GM19455 (cell line): ENCODE data around the gene CXorf65.

Experiments used
- ATAC-seq: cut with Tn5 transposase; IDR thresholded peaks from one replicate; pipeline ENCODE4 v1.9.1; 2021; ENCODE audit not compliant: unreplicated experiment

CXorf65 gene

DNA sequence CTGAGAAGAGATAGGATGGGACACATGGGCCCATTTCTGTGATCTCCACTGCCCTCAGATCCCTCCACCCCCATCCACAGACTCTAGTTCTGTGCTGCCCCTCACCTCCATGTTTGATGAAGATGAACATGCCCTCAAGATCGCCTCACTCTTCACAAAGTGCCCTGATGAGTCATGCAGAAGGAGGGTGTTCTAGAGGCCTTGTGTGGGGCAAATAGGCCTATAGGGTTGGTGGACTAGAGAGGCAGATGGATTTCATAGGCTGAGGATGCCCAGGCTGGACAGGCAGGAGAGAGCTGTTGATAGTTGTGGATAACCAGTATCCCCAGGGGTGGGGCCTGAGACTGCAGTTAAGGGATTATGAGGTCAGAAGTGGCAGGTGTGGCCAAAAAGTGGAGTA, at the start of gene CXorf65:
CXorf65 (minus strand) TSS at position 314 of the 400 bp plus-strand sequence; CDS start at position 130, 184 bp downstream.
- no peak for ATAC-seq

DNA sequence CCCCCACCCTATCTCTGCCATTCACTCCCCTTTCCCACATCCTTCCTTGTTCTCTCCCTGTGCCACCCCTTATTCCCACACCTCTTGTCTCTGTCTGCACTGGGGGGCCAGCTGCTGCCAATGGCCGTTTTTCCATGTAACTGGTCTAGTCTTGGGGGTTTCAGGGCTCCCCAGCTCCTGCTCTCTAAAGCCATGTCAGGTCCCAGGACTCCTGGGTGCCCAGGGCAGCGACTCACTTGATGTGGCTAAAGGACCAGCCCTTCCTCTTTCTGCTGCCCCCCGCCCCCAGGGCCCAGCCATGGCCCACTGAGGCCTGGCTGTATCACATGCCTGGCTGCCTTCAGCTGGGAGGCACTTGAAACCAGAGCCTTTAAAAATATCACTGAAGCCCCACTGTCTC, 48.1 kb upstream of the CXorf65 start:
- ATAC-seq: no peak

DNA sequence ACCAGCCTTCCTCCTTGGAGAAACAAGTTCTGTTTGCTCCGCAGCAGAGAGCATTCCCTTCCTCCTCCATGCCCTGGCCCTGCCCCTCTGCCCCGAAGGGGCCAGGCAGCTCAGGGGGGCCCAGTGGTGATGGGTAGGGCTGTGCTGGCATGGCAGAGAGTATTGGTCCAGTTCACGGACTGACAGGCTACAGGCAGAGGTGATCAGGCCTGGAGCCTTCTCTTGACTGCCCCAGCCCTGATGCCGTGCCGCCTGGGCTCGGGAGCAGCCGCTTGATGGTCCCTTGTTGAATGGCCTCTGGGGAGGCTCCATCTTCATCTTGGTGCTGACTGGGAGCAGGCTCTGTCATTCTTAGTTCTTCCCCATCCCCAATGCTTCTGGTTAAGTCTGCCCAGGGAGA, 47.7 kb upstream of the CXorf65 start:
- no peak for ATAC-seq

DNA sequence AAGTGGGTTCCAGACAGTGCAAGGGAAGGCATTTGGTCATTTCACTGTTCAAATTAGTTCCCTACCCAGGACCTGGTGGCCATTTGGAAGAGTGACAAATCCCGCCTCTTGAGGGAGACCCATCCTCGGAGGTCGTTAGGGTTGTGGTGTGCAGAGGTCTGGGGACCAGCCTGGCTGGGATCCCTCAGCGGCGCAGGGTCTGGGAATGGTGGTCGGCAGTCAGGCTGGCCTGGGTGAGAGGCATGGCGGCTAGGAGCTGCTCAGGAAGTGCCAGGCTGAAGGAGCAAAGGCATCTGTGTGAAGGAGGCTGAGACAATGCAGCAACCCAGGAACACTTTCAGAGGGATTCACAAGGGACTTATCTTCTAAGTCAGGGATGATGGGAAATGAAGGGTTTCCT, 44.8 kb upstream of the CXorf65 start:
- no peak for ATAC-seq

DNA sequence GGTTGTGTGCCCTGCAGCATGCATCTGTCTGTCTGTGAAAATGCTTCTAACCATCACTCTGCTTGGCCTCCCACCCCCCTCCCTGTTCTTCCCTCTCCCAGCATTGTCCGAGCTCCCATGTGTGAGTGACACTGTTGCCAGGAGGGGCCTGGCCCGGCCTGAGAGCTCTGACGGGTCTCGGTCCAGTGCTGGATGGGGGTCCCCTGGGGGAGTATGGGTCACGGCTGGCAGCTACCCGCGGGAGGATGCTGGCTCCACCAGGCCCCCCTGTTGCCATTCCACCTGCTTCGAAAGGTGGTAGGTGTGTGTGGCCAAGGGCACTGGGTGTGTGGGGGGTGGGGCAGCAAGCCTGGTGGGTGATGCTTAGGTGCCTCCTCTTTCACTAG, 41.7 kb upstream of the CXorf65 start:
- ATAC-seq: no peak

DNA sequence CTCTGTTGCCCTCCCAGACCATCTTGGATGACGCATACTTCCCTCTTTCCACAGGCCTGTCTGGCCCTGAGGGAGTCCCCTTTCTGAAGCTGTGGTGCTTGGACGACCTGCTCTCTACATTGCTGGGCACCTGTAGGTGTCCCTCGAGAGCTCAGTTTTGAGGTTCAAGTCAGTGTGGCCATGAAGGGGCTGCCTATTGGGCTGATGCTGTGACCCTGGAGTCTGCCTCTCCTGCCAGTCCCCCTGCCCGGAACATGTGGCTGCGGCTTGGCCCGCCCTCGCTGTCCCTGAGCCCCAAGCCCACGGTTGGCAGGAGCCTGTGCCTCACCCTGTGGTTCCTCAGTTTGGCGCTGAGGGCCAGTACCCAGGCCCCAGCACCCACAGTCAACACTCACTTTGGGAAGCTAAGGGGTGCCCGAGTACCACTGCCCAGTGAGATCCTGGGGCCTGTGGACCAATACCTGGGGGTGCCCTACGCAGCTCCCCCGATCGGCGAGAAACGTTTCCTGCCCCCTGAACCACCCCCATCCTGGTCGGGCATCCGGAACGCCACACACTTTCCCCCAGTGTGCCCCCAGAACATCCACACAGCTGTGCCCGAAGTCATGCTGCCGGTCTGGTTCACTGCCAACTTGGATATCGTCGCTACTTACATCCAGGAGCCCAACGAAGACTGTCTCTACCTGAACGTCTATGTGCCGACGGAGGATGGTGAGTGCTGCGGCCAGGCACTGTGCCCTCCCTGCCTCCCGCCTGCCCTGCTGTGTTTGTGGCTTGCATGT, 41.1 kb upstream of the CXorf65 start:
- no peak for ATAC-seq

DNA sequence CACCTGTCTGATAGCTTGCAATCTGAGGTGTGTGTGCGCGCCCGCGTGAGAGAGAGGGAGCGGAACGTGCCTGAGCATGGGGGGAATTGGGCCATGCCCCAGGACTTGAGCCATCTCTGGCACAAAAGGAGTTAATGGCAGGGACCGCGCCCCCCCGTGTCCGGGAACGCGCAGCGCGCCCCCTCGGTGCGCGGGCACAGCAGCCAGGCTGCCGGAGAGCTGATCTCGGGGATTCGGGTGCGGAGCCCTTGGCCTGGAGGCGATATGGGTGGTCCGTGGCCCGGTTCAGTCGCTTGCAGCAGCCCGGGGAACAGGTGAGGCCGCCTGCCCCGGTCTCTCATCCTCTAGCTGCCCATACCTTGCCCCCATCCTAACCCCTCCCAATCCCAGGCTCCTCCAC, 38.1 kb upstream of the CXorf65 start, which contains the start of gene NLGN3:
NLGN3 (plus strand) TSS at position 191 of the 400 bp plus-strand sequence. CDS start 2,909 bp downstream, outside the sequence.
- ATAC-seq: no peak

DNA sequence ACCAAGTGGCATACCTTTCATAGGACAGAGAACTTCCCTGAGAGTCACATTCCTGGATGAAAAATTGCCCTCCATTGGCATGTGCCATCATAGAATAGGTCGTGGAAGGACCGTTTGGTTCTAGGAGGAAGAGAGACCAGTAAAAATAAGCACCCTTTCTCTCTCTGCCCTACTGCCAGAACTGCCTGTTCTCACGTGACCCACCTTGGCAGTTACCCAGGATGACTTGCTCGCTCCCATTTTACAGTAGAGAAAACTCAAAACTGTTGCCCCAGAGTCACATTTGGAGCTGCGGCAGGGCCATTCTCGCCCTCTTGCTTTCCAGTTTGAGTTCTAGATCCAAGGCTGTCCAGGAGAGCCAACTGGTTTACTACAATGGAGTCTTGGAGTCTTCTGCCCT, 37.0 kb upstream of the CXorf65 start:
- no peak for ATAC-seq

DNA sequence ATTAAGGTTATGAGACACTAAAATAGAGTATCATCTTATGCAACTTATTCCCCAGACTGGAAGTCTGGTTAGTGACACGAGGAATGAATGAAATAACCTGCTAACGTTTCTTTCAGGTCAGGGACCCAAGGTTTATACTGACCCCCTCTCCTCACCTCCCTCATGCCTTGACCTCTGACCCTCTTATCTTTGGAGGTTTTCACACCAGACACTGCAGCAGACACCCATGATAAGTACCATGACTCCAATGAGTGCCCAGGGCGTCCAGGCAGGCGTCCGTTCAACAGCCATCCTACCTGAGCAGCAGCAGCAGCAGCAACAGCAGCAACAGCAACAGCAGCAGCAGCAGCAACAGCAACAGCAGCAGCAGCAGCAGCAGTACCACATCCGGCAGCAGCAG, 33.9 kb upstream of the CXorf65 start:
- ATAC-seq: no peak

DNA sequence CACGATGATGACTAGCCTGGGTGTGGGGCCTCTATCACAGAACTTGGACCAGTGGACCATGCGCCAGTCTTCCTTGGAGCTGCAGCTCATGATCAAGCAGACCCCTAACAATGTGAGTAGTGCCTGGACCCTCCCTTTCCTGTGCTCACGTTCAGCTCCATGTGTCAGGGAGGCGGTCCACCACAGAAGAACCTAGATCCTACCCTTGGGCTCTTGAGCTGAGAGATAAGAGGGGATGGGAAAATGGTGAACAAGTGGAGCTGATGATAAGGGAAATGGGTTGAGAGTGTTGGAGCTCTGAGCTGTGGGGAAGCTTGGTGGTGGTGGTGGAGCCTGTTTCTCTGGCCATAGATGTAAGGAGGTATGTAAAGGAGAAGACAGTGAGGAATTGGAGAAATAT, 25.0 kb upstream of the CXorf65 start:
- ATAC-seq: no peak

DNA sequence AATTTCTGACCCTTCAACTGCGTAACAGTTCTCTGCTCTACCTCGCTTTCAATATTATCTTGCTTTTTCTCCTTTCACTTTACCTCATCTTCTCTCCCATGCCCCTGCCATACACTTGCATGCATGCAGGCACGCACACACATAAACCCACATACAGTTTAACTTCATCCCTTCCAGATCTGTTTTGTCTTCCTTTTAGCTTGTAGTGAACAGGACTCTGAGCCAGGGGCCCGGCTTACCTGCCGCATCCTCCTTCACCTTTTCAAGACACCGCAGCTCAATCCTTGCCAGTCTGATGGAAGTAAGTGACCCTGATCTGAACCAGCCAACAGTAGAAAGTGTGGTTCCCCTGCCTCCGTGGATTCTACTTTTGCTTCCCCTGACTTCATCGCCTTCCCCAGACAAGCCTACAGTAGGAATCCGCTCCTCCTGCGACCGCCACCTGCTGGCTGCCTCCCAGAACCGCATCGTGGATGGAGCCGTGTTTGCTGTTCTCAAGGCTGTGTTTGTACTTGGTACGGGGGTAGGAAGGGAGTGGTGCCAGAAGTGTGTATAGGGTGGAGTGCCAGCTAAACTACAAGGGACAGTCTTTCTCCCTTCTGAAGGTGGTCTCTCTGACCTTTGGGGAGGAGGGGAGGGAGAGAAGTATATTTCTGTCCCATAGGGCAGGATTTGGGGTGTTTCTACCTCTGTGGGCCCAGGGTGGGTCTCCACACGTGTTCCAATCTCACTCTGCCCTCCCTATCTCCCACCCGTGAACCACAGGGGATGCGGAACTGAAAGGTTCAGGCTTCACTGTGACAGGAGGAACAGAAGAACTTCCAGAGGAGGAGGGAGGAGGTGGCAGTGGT, 22.6 kb upstream of the CXorf65 start:
- ATAC-seq: no peak

DNA sequence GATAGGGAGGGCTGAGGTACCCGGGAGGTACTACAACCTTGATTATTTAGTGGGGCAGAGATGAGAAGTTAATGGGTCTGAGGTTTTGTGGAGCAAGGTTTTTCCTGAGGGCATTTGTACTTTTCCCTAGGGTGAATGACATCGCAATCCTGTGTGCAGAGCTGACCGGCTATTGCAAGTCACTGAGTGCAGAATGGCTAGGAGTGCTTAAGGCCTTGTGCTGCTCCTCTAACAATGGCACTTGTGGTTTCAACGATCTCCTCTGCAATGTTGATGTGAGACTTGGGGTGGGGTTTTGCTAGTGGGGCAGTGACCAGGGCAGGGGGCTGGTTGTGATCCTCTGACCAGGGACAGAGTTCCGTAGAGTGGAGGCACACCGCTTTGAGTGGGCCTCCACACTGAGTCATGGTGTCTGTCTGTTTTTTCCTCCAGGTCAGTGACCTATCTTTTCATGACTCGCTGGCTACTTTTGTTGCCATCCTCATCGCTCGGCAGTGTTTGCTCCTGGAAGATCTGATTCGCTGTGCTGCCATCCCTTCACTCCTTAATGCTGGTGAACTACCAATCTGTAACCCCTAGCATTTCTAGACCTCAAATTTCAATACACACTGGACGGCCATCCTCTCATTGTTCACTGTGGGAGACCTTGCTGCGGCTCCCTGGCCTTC, 21.8 kb upstream of the CXorf65 start:
- ATAC-seq: no peak

DNA sequence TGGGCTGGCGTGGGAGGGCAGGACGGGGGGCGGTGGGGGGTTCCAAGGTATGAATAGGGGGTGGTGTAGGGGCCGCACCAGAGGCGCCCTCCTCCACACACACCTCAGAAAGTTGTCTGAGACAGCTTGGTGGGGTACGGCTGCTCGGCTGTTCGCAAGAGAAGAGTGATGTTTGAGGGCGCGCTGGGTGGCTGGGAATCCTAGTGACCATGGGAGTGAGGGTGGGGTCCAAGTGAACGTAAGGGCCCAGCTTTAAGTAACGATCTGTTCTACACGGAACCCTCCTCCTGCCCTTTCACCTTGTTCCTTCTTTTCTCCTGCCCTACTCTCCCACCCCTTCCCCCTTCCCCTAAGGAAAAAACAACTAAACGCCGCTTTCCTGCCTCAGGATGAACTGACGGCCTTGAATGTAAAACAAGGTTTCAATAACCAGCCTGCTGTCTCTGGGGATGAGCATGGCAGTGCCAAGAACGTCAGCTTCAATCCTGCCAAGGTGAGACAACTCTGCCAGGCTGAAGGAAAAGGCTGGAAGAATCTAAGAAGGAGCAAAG, 12.5 kb upstream of the CXorf65 start:
- no peak for ATAC-seq

DNA sequence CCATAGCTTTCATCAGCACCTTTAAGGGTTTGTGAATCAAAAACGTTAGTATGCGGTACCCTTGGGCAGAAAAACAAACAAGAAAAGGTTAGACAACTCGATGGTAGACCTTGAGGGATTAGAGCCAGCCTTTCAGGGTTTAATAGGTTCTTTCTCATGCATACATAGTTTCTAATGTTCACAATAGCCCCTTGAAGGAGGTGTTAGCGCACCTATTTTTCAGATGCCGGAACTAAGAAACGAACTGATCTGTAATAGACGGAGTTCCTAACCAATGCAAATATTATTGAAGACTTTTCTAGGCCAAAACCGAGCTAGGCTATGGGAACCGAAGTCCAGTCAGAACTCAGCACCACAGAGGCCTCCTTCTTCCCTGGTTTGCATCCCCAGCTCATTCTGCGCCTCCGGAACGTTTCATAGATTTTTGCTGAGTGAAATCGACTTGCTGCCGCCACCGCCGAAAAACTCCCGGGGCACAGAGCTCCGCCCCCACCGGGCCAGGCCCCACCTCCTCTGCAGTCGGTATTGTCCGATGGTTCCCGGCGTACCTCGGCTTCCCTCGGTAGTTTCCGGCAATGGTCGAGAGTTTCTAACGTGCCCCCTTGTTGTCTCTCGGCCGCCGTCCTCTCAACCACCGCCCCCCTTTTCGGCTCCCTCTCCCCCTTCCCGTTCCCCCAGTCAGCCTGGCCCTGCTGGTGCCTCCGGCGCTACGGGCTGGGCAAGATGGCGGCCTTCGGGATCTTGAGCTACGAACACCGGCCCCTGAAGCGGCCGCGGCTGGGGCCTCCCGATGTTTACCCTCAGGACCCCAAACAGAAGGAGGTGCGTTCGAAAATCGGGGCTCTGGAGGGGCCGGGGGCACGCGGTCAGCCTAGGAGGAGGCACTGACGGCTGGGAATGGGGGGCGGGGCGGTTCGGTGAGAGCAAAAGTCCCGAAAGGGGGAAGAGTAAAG, 11.8 kb upstream of the CXorf65 start, which contains the start of gene MED12:
MED12 (plus strand) TSS at position 565 of the 953 bp plus-strand sequence; CDS start at position 724, 159 bp downstream.
- ATAC-seq: peak; percentile 92

DNA sequence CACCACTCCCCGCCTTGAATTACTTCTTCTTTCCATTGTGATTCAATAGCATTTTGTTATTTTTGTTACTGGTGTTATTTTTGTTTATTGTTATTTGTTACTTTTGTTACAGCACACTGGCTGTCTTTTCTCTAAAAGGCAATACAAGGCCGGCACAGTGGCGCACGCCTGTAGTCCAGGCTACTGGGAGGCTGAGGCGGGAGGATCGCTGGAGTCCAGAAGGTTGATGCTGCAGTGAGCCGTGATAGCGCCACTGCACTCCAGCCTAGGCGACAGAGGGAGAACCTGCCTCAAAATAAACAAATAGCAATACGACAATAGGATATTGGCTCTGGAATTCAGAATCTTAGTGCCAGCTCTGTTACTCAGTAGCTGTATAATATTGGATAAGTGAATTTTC, 10.8 kb upstream of the CXorf65 start:
- no peak for ATAC-seq

DNA sequence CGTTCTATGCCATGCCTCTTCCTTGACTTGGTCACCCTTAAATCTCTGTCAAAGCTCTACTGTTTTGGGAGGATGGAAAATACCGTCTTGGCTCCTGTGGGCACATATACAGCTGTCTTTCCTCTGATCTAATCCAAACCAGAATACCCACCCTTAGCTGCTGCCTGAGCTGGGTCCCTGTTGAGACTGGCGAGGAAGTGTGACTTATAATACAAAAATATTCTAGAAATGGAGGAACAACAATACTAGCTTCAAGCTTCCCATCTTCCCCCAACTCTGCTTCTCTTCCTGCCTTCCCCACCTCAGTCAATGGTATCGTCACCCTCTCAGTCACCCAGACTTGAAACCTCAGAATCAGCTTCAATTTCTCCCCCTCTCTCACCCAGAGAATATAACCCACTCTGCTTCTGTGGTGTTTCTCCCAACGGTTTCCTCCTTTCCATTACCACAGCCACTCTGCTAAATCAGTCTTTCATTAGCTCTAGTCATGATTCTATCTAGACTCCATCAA, 5.4 kb upstream of the CXorf65 start:
- ATAC-seq: no peak

DNA sequence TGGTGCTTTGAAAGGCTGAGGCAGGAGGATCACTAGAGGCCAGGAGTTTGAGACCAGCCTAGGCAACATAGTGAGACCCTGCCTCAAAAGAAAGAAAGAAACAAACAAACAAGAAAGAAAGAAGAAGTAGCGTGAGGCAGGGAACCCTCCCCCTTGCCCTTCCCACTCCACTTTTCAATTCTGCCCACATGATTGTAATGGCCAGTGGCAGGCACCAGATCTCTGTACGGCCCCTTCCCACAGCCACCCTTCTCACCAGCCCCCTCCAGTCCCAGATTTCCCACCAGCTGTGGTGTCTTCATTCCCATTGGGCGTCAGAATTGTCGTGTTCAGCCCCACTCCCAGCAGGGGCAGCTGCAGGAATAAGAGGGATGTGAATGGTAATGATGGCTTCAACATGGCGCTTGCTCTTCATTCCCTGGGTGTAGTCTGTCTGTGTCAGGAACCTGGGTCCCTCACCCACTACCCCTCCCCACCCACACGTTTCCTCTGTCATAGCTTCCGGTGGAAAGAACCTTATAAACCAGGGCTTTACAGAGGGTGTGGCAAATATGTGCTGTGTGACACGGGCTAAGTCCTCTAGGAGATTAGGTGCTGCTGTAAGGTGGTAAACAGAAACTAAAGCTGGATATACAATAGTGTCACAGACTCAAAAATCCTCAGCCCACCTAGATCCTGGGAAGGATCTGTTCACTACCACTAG, 4.8 kb upstream of the CXorf65 start, which contains the start of gene IL2RG:
IL2RG (minus strand) TSS at position 437 of the 703 bp plus-strand sequence; CDS start at position 399, 38 bp downstream.
- peak; percentile 94 for ATAC-seq

DNA sequence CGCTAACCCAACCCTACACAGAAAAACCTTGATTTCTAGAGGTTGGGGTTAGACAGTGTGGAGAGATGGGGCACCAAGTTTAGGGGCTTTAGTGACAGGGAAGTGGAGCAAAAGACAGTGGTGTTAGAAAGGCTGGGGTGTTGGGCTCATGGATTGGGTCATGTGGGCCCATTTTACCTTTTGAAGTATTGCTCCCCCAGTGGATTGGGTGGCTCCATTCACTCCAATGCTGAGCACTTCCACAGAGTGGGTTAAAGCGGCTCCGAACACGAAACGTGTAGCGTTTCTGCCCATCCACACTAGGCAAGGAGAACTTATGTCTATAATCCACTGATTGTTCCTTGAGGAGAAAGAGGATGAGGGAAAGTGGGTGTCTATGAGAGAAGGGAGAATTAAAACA, 2.5 kb upstream of the CXorf65 start:
- ATAC-seq: no peak

DNA sequence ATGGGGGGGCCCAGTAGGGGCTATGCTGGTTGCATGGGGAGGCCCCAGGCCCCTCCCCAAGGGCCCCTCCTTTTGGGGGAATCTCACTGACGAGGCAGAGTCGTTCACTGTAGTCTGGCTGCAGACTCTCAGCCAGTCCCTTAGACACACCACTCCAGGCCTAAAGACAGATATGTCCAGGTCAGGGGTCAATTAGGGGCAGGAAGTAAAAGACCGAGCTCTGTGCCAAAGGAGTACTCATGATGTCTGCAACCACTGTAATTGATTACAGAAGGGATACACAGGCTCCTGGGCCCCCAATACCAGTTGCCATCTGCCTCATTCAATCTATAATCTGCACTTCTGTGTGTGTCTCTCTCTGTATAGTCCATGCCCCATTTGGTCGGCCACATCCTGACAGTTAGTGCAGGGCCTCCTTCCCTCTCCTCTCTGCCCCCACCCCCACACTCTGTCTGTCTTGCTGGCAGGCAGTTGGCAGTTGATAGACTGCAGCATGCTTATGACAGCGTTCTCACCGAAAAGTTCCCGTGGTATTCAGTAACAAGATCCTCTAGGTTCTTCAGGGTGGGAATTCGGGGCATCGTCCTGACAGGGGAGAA, 1.3 kb upstream of the CXorf65 start:
- ATAC-seq: no peak
